Measurements from ENCODE around the gene HS2ST1.

DNA sequence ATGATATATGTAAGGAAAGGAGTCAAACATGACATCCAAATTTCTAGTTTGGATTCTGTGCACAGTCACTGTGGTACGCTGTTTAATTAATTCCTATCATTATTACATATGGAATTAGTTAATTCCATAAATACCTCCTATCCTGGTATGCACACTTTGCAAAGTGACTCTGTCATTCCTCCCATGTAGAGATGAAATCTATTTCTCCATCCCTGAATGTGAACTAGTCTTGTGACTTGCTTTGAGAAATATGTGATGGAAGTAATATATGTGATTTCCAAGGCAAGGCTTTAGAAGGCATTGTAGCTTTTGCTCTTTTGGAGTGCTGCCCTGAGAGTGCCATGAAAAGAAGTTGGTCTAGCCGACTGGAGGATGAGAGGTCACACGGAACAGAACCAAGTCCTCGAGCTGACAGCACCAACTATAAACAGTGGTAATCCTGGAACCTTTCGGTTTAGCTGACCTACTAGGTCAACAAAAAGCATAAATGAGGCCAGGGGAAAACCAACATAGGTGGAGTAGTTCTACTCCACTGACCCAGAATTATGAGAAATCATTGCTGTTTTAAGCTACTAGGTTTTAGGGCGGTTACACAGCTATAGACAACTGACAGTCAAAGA is 2.0 kb upstream of the HS2ST1 start:
- TF ChIP-seq, protein P1, sequence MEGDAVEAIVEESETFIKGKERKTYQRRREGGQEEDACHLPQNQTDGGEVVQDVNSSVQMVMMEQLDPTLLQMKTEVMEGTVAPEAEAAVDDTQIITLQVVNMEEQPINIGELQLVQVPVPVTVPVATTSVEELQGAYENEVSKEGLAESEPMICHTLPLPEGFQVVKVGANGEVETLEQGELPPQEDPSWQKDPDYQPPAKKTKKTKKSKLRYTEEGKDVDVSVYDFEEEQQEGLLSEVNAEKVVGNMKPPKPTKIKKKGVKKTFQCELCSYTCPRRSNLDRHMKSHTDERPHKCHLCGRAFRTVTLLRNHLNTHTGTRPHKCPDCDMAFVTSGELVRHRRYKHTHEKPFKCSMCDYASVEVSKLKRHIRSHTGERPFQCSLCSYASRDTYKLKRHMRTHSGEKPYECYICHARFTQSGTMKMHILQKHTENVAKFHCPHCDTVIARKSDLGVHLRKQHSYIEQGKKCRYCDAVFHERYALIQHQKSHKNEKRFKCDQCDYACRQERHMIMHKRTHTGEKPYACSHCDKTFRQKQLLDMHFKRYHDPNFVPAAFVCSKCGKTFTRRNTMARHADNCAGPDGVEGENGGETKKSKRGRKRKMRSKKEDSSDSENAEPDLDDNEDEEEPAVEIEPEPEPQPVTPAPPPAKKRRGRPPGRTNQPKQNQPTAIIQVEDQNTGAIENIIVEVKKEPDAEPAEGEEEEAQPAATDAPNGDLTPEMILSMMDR (IDR thresholded peaks at IDR 0.05), result no peak
- TF ChIP-seq POLR2AphosphoS5 (IDR thresholded peaks at IDR 0.05), result no peak
